Endothelial cell of umbilical vein (primary cell): ENCODE data around the gene CYP2F1. TPM values are rescaled to one million over a fixed set of nuclear protein-coding genes. Genes with fewer than 3 reads are reported as not detected.
A peak's percentile ranks its signal among the peaks of the same experiment; 100 is the strongest.
"Not testable (repeated sequence)": the region's sequence is repeated elsewhere in the genome, so short reads cannot be mapped to it uniquely, and the experiment has no call there.

ENCODE experiments used
- BruUV-seq: library from RNA; stranded (reverse); fragments of 400-500 nt; replicated peaks from 2 replicates; lab custom pipeline; 2021; lab: Mats Ljungman, UMichigan
- CTCF ChIA-PET: fragments of 300-600, 350-600 bp; sonication (Branson Sonifier 250); formaldehyde crosslinking; loops from one replicate; lab custom pipeline; 2021; ENCODE audit warnings: antibody characterized with exemption, inconsistent platforms; lab: Charles Lee
- POLR2A ChIA-PET: fragments of 300-600, 350-600 bp; sonication (Branson Sonifier 250); formaldehyde crosslinking; loops from one replicate; lab custom pipeline; 2021; ENCODE audit warnings: antibody characterized with exemption, inconsistent platforms; lab: Charles Lee
- DNase-seq: peaks from one replicate; pipeline ENCODE4 v3.0.0-alpha.2; 2011; ENCODE audit warnings: low read depth, low spot score
- FAIRE-seq: peaks from 2 replicates; lab custom pipeline; 2011; peaks lifted over from hg19 to GRCh38; lab: Jason Lieb, UNC
- H2AFZ ChIP-seq: 2 replicates; pipeline ENCODE4 v1.6.0; 2012; ENCODE audit warnings: low read depth, low read length, control low read depth, inconsistent platforms
- H3K27ac ChIP-seq: 2 replicates; pipeline ENCODE4 v1.5.1; 2011; ENCODE audit warnings: low read depth, mild to moderate bottlenecking, control low read depth, low read length, moderate library complexity; ENCODE audit not compliant: insufficient read depth
- H3K27me3 ChIP-seq, 2 experiments: 2 replicates each; pipeline versions ENCODE4 v1.6.0 to v1.6.1; 2011; ENCODE audit warnings: low read length in 2 of 2, mixed read lengths in 1 of 2; ENCODE audit not compliant: control insufficient read depth in 2 of 2, insufficient read depth in 2 of 2
- H3K36me3 ChIP-seq, 2 experiments: 2 replicates in 1 of 2; 3 replicates in 1 of 2; pipeline ENCODE4 v1.5.1; 2011; ENCODE audit warnings: low read length in 2 of 2, mild to moderate bottlenecking in 1 of 2, moderate library complexity in 1 of 2; ENCODE audit not compliant: control insufficient read depth in 2 of 2, insufficient read depth in 2 of 2; ENCODE audit errors: extremely low read depth in 1 of 2
- H3K4me1 ChIP-seq: 3 replicates; pipeline ENCODE4 v1.5.1; 2011; ENCODE audit warnings: mild to moderate bottlenecking, low read length; ENCODE audit not compliant: control insufficient read depth, insufficient read depth; ENCODE audit errors: extremely low read depth
- H3K4me2 ChIP-seq: 2 replicates; pipeline ENCODE4 v1.6.1; 2011; ENCODE audit warnings: low read length, control low read depth, mixed read lengths; ENCODE audit not compliant: insufficient read depth
- H3K4me3 ChIP-seq, 3 experiments: fragments of 200-600 bp in 1 of 3; sonication (generic), shearing (Covaris generic) in 1 of 3; replicated peaks in 1 of 3; 2 replicates each; pipeline ENCODE4 v1.5.1; 2011 to 2016; ENCODE audit warnings: control low read depth in 3 of 3, low read length in 3 of 3, mild to moderate bottlenecking in 2 of 3, inconsistent platforms in 1 of 3, low read depth in 1 of 3, moderate library complexity in 1 of 3; ENCODE audit not compliant: insufficient read depth in 1 of 3
- H3K79me2 ChIP-seq: 2 replicates; pipeline ENCODE4 v1.6.0; 2012; ENCODE audit warnings: low read length, inconsistent platforms; ENCODE audit not compliant: control insufficient read depth, insufficient read depth
- H3K9ac ChIP-seq: replicated peaks from 2 replicates; pipeline ENCODE3; 2011; ENCODE audit warnings: low read length, control low read depth; ENCODE audit not compliant: insufficient read depth; ENCODE audit errors: extremely low read depth
- H3K9me1 ChIP-seq: replicated peaks from 3 replicates; pipeline ENCODE4 v1.6.0; 2011; ENCODE audit warnings: mild to moderate bottlenecking, low read length; ENCODE audit not compliant: control insufficient read depth, insufficient read depth; ENCODE audit errors: extremely low read depth
- H3K9me3 ChIP-seq: replicated peaks from 2 replicates; pipeline ENCODE4 v1.5.1; 2012; ENCODE audit warnings: low read length, inconsistent platforms; ENCODE audit not compliant: control insufficient read depth, insufficient read depth
- H4K20me1 ChIP-seq: replicated peaks from 2 replicates; pipeline ENCODE3; 2011; ENCODE audit warnings: mild to moderate bottlenecking, low read length; ENCODE audit not compliant: control insufficient read depth, insufficient read depth; ENCODE audit errors: extremely low read depth
- CTCF ChIP-seq, 2 donors: IDR thresholded peaks; 1 replicate in 1 of 2; 2 replicates in 1 of 2; pipeline ENCODE4 v1.5.1; 2011; ENCODE audit warnings: low read length in 2 of 2, mild to moderate bottlenecking in 2 of 2, moderate library complexity in 2 of 2, control low read depth in 1 of 2, inconsistent platforms in 1 of 2, low read depth in 1 of 2; ENCODE audit not compliant: insufficient read depth in 1 of 2; ENCODE audit errors: extremely low read depth in 1 of 2
- dilution Hi-C: fragments of 300-500 bp; cut with MboI; formaldehyde crosslinking; loops from one replicate; pipeline ENCODE4 v1.15.0; 2019; ENCODE audit warnings: low sequenced_read_pairs; ENCODE audit not compliant: extremely low pct_ligation_motif_present
- intact Hi-C: fragments of 100-400 bp; cut with micrococcal nuclease; formaldehyde crosslinking; loops from one replicate; pipeline ENCODE4 v1.10.0; 2022
- polyA plus RNA-seq, 4 experiments: library from polyadenylated mRNA; depleted of rRNA in 3 of 4; stranded (reverse) in 3 of 4; unstranded in 1 of 4; fragments of >200 nt; gene quantifications; 2 replicates each; pipeline versions ENCODE4 v1.2.1 to v1.2.3, GENCODE V29; 2011 to 2012; ENCODE audit warnings: missing spikeins in 1 of 4
- total RNA-seq: library from RNA; stranded (reverse); gene quantifications from 2 replicates; pipeline ENCODE4 v1.2.3, GENCODE V29; 2021

Gene CYP2F1
- total and polyA plus RNA-seq, 2 donors (not counting 3 experiments of a cell fraction or from before 2014, with no cell fraction given): not detected

DNA sequence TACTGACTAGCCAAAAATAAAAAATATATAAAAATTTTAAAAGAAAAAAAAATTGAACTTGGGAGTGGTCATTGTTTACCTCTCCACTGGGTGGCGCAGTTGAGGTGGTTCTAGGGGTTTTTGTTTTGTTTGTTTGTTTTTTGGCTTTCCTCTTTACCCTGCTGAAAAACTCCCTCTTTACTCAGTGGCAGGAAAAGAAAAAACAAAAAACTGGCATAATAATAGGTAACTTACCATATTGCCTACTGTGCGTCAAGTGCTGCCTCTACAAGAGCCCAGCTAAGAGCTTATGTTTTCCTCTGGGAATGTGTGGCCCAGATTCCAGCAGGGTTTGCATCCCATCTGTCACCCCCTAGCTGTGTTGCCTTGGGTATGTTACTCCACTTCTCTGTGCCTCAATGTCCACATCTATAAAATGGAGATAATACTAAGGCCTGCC lies 12.6 kb downstream of the CYP2F1 start:
- H3K27ac ChIP-seq, BruUV-seq, DNase-seq, dilution Hi-C loops, H3K4me3 ChIP-seq, H3K4me1 ChIP-seq, H3K79me2 ChIP-seq, H3K4me2 ChIP-seq, POLR2A ChIA-PET, H3K36me3 ChIP-seq, H2AFZ ChIP-seq, H3K27me3 ChIP-seq, H3K9me3 ChIP-seq, H3K9me1 ChIP-seq, H3K9ac ChIP-seq, H4K20me1 ChIP-seq: not testable (repeated sequence)
- intact Hi-C loops: loop anchor here (1.0 to 5.0 kb wide), 4 partner anchors 18 to 309 kb away; no protein-coding TSS in a partner anchor
- peak; percentile 91 for FAIRE-seq
- CTCF ChIA-PET: interaction anchor here (0.6 to 2.6 kb wide), 8 partner anchors 13 to 464 kb away, joined by 3 to 31 read pairs (median 3); no protein-coding TSS in a partner anchor
- peak; percentile 18 to 54 for TF ChIP-seq CTCF (IDR thresholded peaks at IDR 0.05; ENCODE audit: extremely low read depth in 1 of 2, insufficient read depth in 1 of 2, low read depth in 1 of 2, low read length in 2 of 2)

GRCh38 chr19:41127362-41127761 lies 13.1 kb downstream of the CYP2F1 start:
- BruUV-seq, H3K27ac ChIP-seq, POLR2A ChIA-PET, H3K9ac ChIP-seq, dilution Hi-C loops, H3K4me2 ChIP-seq, H3K9me3 ChIP-seq, H4K20me1 ChIP-seq, FAIRE-seq, H3K27me3 ChIP-seq, H3K36me3 ChIP-seq, H2AFZ ChIP-seq, H3K9me1 ChIP-seq, H3K79me2 ChIP-seq, DNase-seq, H3K4me1 ChIP-seq, H3K4me3 ChIP-seq: not testable (repeated sequence)
- intact Hi-C loops: loop anchor here (5.0 kb wide), 2 partner anchors 180 to 310 kb away; no protein-coding TSS in a partner anchor
- CTCF ChIA-PET: interaction anchor here (0.6 to 2.6 kb wide), 5 partner anchors 12 to 464 kb away, joined by 3 to 31 read pairs (median 6); no protein-coding TSS in a partner anchor
